ENCODE data around the gene FAM168A. TPM values are rescaled to one million over a fixed set of nuclear protein-coding genes. Genes with fewer than 3 reads are reported as not detected.
A peak's percentile ranks its signal among the peaks of the same experiment; 100 is the strongest.

FAM168A gene
- total RNA-seq, 4 donors from 2014 or later, result 17.7 to 40.1 (median 22.2) TPM

GRCh38 chr11:73401217-73401923 is 196.5 kb downstream of the FAM168A start:
- no peak for DNase-seq (ENCODE audit: low spot score in 2 of 2)
- peaks cover 10% of the 10 kb centered on the region for H3K36me3 ChIP-seq
- 64% methylated on average over 3 of the region's 3 CpGs for WGBS
- no peaks in the 10 kb centered on the region for H3K9me3 ChIP-seq
- no peaks in the 10 kb centered on the region for H3K27me3 ChIP-seq
- no peaks in the 10 kb centered on the region for H3K4me1 ChIP-seq
- TF ChIP-seq CTCF (IDR thresholded peaks at IDR 0.05), result no peak
- TF ChIP-seq POLR2A (IDR thresholded peaks at IDR 0.05), result no peak
- H3K4me3 ChIP-seq, result no peak overlapping the region
- no peak overlapping the region for H3K27ac ChIP-seq

GRCh38 chr11:73400293-73400692 is 197.6 kb downstream of the FAM168A start:
- no peak for TF ChIP-seq EP300 (IDR thresholded peaks at IDR 0.05)
- TF ChIP-seq POLR2A (IDR thresholded peaks at IDR 0.05), result no peak
- TF ChIP-seq CTCF (IDR thresholded peaks at IDR 0.05), result no peak
- TF ChIP-seq POLR2AphosphoS5 (IDR thresholded peaks at IDR 0.05), result no peak
- H3K9me3 ChIP-seq, result no peaks in the 10 kb centered on the region
- H3K4me3 ChIP-seq, result no peak overlapping the region
- no peak overlapping the region for H3K27ac ChIP-seq
- no peak for DNase-seq (ENCODE audit: low spot score in 2 of 2)
- 81% methylated on average over 6 of the region's 6 CpGs for WGBS
- H3K36me3 ChIP-seq, result peaks cover 4% of the 10 kb centered on the region
- H3K4me1 ChIP-seq, result no peaks in the 10 kb centered on the region
- H3K27me3 ChIP-seq, result no peaks in the 10 kb centered on the region

- no peak for DNase-seq (ENCODE audit: low spot score in 2 of 2)
- 89% methylated on average over 4 of the region's 4 CpGs for WGBS
These were observed 198.3 kb downstream of the FAM168A start for GRCh38 chr11:73399636-73400035.

GRCh38 chr11:73399159-73399590 is 198.7 kb downstream of the FAM168A start:
- H3K27me3 ChIP-seq, result no peaks in the 10 kb centered on the region
- no peaks in the 10 kb centered on the region for H3K4me1 ChIP-seq
- H3K4me3 ChIP-seq, result no peak overlapping the region
- TF ChIP-seq POLR2AphosphoS5 (IDR thresholded peaks at IDR 0.05) (no peak), EP300 (IDR thresholded peaks at IDR 0.05) (no peak), CTCF (IDR thresholded peaks at IDR 0.05) (no peak), POLR2A (IDR thresholded peaks at IDR 0.05) (no peak)
- H3K36me3 ChIP-seq, result peaks cover 5% of the 10 kb centered on the region
- no peak overlapping the region for H3K27ac ChIP-seq
- no peaks in the 10 kb centered on the region for H3K9me3 ChIP-seq
- WGBS, result 74% methylated on average over 6 of the region's 6 CpGs
- DNase-seq (ENCODE audit: low spot score in 2 of 2), result no peak

More at GRCh38 chr11:73399636-73400035, 198.3 kb downstream of the FAM168A start:
- Histone ChIP-seq H3K4me1 (no peaks in the 10 kb centered on the region), H3K27me3 (no peaks in the 10 kb centered on the region), H3K27ac (no peak overlapping the region), H3K36me3 (peaks cover 5% of the 10 kb centered on the region), H3K9me3 (no peaks in the 10 kb centered on the region), H3K4me3 (no peak overlapping the region)
- no peak for TF ChIP-seq EP300 (IDR thresholded peaks at IDR 0.05)
- no peak for TF ChIP-seq POLR2AphosphoS5 (IDR thresholded peaks at IDR 0.05)
- no peak for TF ChIP-seq POLR2A (IDR thresholded peaks at IDR 0.05)
- TF ChIP-seq CTCF (IDR thresholded peaks at IDR 0.05), result no peak

- no peaks in the 10 kb centered on the region for H3K4me1 ChIP-seq
- no peak for TF ChIP-seq POLR2AphosphoS5 (IDR thresholded peaks at IDR 0.05)
- no peak for TF ChIP-seq POLR2A (IDR thresholded peaks at IDR 0.05)
- TF ChIP-seq CTCF (IDR thresholded peaks at IDR 0.05), result no peak
- TF ChIP-seq EP300 (IDR thresholded peaks at IDR 0.05), result no peak
- peak in 1 of 2 donors; percentile 39 for DNase-seq (ENCODE audit: low spot score in 2 of 2)
- H3K9me3 ChIP-seq, result no peaks in the 10 kb centered on the region
- no peak overlapping the region for H3K27ac ChIP-seq
- no peaks in the 10 kb centered on the region for H3K27me3 ChIP-seq
- 94% methylated on average over 2 of the region's 2 CpGs for WGBS
- H3K4me3 ChIP-seq, result no peak overlapping the region
- peaks cover 5% of the 10 kb centered on the region for H3K36me3 ChIP-seq
These were observed 199.2 kb downstream of the FAM168A start for GRCh38 chr11:73398721-73399120.
